Endothelial cell of umbilical vein (primary cell): ENCODE measurements around the gene ZNF680. TPM values are rescaled to one million over a fixed set of nuclear protein-coding genes. Genes with fewer than 3 reads are reported as not detected.

Source experiments
- BruUV-seq: library from RNA; stranded (reverse); fragments of 400-500 nt; replicated peaks from 2 replicates; lab custom pipeline; 2021; lab: Mats Ljungman, UMichigan
- CTCF ChIA-PET: fragments of 300-600, 350-600 bp; sonication (Branson Sonifier 250); formaldehyde crosslinking; loops from one replicate; lab custom pipeline; 2021; ENCODE audit warnings: antibody characterized with exemption, inconsistent platforms; lab: Charles Lee
- POLR2A ChIA-PET: fragments of 300-600, 350-600 bp; sonication (Branson Sonifier 250); formaldehyde crosslinking; loops from one replicate; lab custom pipeline; 2021; ENCODE audit warnings: antibody characterized with exemption, inconsistent platforms; lab: Charles Lee
- DNase-seq: peaks from one replicate; pipeline ENCODE4 v3.0.0-alpha.2; 2011; ENCODE audit warnings: low read depth, low spot score
- FAIRE-seq: peaks from 2 replicates; lab custom pipeline; 2011; peaks lifted over from hg19 to GRCh38; lab: Jason Lieb, UNC
- H2AFZ ChIP-seq: 2 replicates; pipeline ENCODE4 v1.6.0; 2012; ENCODE audit warnings: low read depth, low read length, control low read depth, inconsistent platforms
- H3K27ac ChIP-seq: 2 replicates; pipeline ENCODE4 v1.5.1; 2011; ENCODE audit warnings: low read depth, mild to moderate bottlenecking, control low read depth, low read length, moderate library complexity; ENCODE audit not compliant: insufficient read depth
- H3K27me3 ChIP-seq, 2 experiments: 2 replicates each; pipeline versions ENCODE4 v1.6.0 to v1.6.1; 2011; ENCODE audit warnings: low read length in 2 of 2, mixed read lengths in 1 of 2; ENCODE audit not compliant: control insufficient read depth in 2 of 2, insufficient read depth in 2 of 2
- H3K36me3 ChIP-seq, 2 experiments: 2 replicates in 1 of 2; 3 replicates in 1 of 2; pipeline ENCODE4 v1.5.1; 2011; ENCODE audit warnings: low read length in 2 of 2, mild to moderate bottlenecking in 1 of 2, moderate library complexity in 1 of 2; ENCODE audit not compliant: control insufficient read depth in 2 of 2, insufficient read depth in 2 of 2; ENCODE audit errors: extremely low read depth in 1 of 2
- H3K4me1 ChIP-seq: 3 replicates; pipeline ENCODE4 v1.5.1; 2011; ENCODE audit warnings: mild to moderate bottlenecking, low read length; ENCODE audit not compliant: control insufficient read depth, insufficient read depth; ENCODE audit errors: extremely low read depth
- H3K4me2 ChIP-seq: 2 replicates; pipeline ENCODE4 v1.6.1; 2011; ENCODE audit warnings: low read length, control low read depth, mixed read lengths; ENCODE audit not compliant: insufficient read depth
- H3K4me3 ChIP-seq, 3 experiments: fragments of 200-600 bp in 1 of 3; sonication (generic), shearing (Covaris generic) in 1 of 3; replicated peaks in 1 of 3; 2 replicates each; pipeline ENCODE4 v1.5.1; 2011 to 2016; ENCODE audit warnings: control low read depth in 3 of 3, low read length in 3 of 3, mild to moderate bottlenecking in 2 of 3, inconsistent platforms in 1 of 3, low read depth in 1 of 3, moderate library complexity in 1 of 3; ENCODE audit not compliant: insufficient read depth in 1 of 3
- H3K79me2 ChIP-seq: 2 replicates; pipeline ENCODE4 v1.6.0; 2012; ENCODE audit warnings: low read length, inconsistent platforms; ENCODE audit not compliant: control insufficient read depth, insufficient read depth
- H3K9ac ChIP-seq: replicated peaks from 2 replicates; pipeline ENCODE3; 2011; ENCODE audit warnings: low read length, control low read depth; ENCODE audit not compliant: insufficient read depth; ENCODE audit errors: extremely low read depth
- H3K9me1 ChIP-seq: replicated peaks from 3 replicates; pipeline ENCODE4 v1.6.0; 2011; ENCODE audit warnings: mild to moderate bottlenecking, low read length; ENCODE audit not compliant: control insufficient read depth, insufficient read depth; ENCODE audit errors: extremely low read depth
- H3K9me3 ChIP-seq: replicated peaks from 2 replicates; pipeline ENCODE4 v1.5.1; 2012; ENCODE audit warnings: low read length, inconsistent platforms; ENCODE audit not compliant: control insufficient read depth, insufficient read depth
- H4K20me1 ChIP-seq: replicated peaks from 2 replicates; pipeline ENCODE3; 2011; ENCODE audit warnings: mild to moderate bottlenecking, low read length; ENCODE audit not compliant: control insufficient read depth, insufficient read depth; ENCODE audit errors: extremely low read depth
- EZH2 ChIP-seq: IDR thresholded peaks from 2 replicates; pipeline ENCODE4 v1.6.1; 2012; ENCODE audit warnings: borderline replicate concordance, low read depth, mild to moderate bottlenecking, moderate library complexity, low read length, inconsistent platforms; ENCODE audit not compliant: severe bottlenecking
- FOS ChIP-seq: IDR thresholded peaks from 2 replicates; pipeline ENCODE4 v1.6.1; 2011; ENCODE audit warnings: mild to moderate bottlenecking, low read length, moderate library complexity, borderline replicate concordance; ENCODE audit not compliant: insufficient read depth
- GATA2 ChIP-seq: IDR thresholded peaks from 2 replicates; pipeline ENCODE4 v1.7.0; 2011; ENCODE audit warnings: low read depth, mild to moderate bottlenecking, moderate library complexity, mixed read lengths, low read length; ENCODE audit not compliant: insufficient read length, insufficient read depth
- JUN ChIP-seq: IDR thresholded peaks from 2 replicates; pipeline ENCODE4 v1.6.1; 2011; ENCODE audit warnings: borderline replicate concordance, low read depth; ENCODE audit not compliant: insufficient read length, insufficient read depth
- MYC ChIP-seq: IDR thresholded peaks from one replicate; pipeline ENCODE4 v1.6.1; 2011; ENCODE audit warnings: mild to moderate bottlenecking, low read depth, low read length
- POLR2A ChIP-seq: IDR thresholded peaks from 2 replicates; pipeline ENCODE4 v1.6.1; 2012; ENCODE audit warnings: low read depth, mild to moderate bottlenecking, control low read depth, low read length
- POLR2AphosphoS5 ChIP-seq: IDR thresholded peaks from 2 replicates; pipeline ENCODE4 v1.6.1; 2012; ENCODE audit warnings: low read depth, mild to moderate bottlenecking, control low read depth, low read length, moderate library complexity; ENCODE audit not compliant: insufficient read depth
- dilution Hi-C: fragments of 300-500 bp; cut with MboI; formaldehyde crosslinking; loops from one replicate; pipeline ENCODE4 v1.15.0; 2019; ENCODE audit warnings: low sequenced_read_pairs; ENCODE audit not compliant: extremely low pct_ligation_motif_present
- intact Hi-C: fragments of 100-400 bp; cut with micrococcal nuclease; formaldehyde crosslinking; loops from one replicate; pipeline ENCODE4 v1.10.0; 2022
- polyA plus RNA-seq, 4 experiments: library from polyadenylated mRNA; depleted of rRNA in 3 of 4; stranded (reverse) in 3 of 4; unstranded in 1 of 4; fragments of >200 nt; gene quantifications; 2 replicates each; pipeline versions ENCODE4 v1.2.1 to v1.2.3, GENCODE V29; 2011 to 2012; ENCODE audit warnings: missing spikeins in 1 of 4
- total RNA-seq: library from RNA; stranded (reverse); gene quantifications from 2 replicates; pipeline ENCODE4 v1.2.3, GENCODE V29; 2021
- TF ChIP-seq, protein P1 (sequence below), 2 donors: IDR thresholded peaks; 1 replicate in 1 of 2; 2 replicates in 1 of 2; pipeline ENCODE4 v1.5.1; 2011; ENCODE audit warnings: low read length in 2 of 2, mild to moderate bottlenecking in 2 of 2, moderate library complexity in 2 of 2, control low read depth in 1 of 2, inconsistent platforms in 1 of 2, low read depth in 1 of 2; ENCODE audit not compliant: insufficient read depth in 1 of 2; ENCODE audit errors: extremely low read depth in 1 of 2
- TF ChIP-seq, protein P2 (sequence below): IDR thresholded peaks from 2 replicates; pipeline ENCODE4 v1.6.1; 2011; ENCODE audit not compliant: insufficient read depth, insufficient read length

Gene ZNF680
- total and polyA plus RNA-seq, 2 donors (not counting 3 experiments of a cell fraction or from before 2014, with no cell fraction given): 1.0 to 10.8 TPM

DNA sequence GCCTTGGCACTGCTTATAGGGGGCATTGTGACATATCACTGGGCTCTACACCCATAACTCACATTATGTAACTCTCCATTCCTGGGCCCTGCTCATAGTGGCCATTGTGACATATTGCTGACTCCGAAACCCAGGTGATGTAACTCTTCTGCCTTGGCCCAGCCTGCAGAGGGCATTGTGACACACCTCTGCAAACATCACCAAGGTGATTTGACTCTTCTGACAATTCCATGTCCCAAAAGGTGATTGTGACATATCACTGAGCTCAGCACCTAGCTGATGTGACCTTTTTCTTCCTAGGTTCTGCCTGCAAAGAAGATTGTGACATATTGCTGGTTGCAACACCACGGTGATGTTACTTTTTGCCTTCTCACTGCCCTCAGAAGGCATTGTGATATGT, 36.5 kb upstream of the ZNF680 start:
- no peak overlapping the region for H3K4me3 ChIP-seq
- H3K36me3 ChIP-seq: no peaks in the 10 kb centered on the region
- intact Hi-C loops: no loop called here
- no peaks in the 10 kb centered on the region for H3K4me1 ChIP-seq
- ChIA-PET CTCF (no interaction called here), POLR2A (no interaction called here)
- dilution Hi-C loops: no loop called here
- TF ChIP-seq, protein P1, sequence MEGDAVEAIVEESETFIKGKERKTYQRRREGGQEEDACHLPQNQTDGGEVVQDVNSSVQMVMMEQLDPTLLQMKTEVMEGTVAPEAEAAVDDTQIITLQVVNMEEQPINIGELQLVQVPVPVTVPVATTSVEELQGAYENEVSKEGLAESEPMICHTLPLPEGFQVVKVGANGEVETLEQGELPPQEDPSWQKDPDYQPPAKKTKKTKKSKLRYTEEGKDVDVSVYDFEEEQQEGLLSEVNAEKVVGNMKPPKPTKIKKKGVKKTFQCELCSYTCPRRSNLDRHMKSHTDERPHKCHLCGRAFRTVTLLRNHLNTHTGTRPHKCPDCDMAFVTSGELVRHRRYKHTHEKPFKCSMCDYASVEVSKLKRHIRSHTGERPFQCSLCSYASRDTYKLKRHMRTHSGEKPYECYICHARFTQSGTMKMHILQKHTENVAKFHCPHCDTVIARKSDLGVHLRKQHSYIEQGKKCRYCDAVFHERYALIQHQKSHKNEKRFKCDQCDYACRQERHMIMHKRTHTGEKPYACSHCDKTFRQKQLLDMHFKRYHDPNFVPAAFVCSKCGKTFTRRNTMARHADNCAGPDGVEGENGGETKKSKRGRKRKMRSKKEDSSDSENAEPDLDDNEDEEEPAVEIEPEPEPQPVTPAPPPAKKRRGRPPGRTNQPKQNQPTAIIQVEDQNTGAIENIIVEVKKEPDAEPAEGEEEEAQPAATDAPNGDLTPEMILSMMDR (IDR thresholded peaks at IDR 0.05; ENCODE audit: extremely low read depth in 1 of 2, insufficient read depth in 1 of 2, low read depth in 1 of 2, low read length in 2 of 2): no peak
- TF ChIP-seq POLR2AphosphoS5: no peak
- TF ChIP-seq GATA2: no peak
- no peak for TF ChIP-seq JUN
- TF ChIP-seq POLR2A: no peak
- no peak for TF ChIP-seq MYC
- TF ChIP-seq, protein P2, sequence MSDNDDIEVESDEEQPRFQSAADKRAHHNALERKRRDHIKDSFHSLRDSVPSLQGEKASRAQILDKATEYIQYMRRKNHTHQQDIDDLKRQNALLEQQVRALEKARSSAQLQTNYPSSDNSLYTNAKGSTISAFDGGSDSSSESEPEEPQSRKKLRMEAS: no peak
- H3K9ac ChIP-seq: no peak overlapping the region
- no peak overlapping the region for H3K27ac ChIP-seq
- H3K79me2 ChIP-seq: no peaks in the 10 kb centered on the region
- no peaks in the 10 kb centered on the region for H3K9me1 ChIP-seq
- no peak for FAIRE-seq
- H2AFZ ChIP-seq: no peak overlapping the region
- BruUV-seq: no TSS peak
- DNase-seq: no peak
- H3K9me3 ChIP-seq: no peaks in the 10 kb centered on the region
- no peaks in the 10 kb centered on the region for H3K27me3 ChIP-seq
- no peaks in the 10 kb centered on the region for H4K20me1 ChIP-seq
- H3K4me2 ChIP-seq: no peak overlapping the region

DNA sequence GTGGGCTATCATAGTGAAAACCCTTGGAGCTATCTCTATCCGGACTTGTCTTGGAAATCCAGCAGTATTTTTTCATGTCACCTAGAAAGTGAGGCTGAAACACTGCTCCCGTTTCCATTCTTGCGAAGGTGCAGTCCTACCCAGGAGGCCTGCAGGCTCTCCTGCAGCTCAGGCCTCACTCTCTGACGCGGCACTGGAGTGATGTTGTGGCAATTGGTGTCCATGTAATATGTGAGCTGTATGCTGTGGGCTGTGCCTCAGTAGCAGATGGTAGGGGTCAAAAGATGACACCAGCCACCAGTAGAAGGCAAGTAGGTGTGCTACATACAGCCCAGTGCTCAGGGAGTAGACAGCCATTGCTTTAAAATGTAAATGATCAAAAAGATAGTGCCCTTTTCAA, 28.1 kb upstream of the ZNF680 start:
- peaks cover 3% of the 10 kb centered on the region for H3K9me3 ChIP-seq
- ChIA-PET POLR2A (no interaction called here), CTCF (no interaction called here)
- DNase-seq: no peak
- H3K27ac ChIP-seq: no peak overlapping the region
- intact Hi-C loops (no loop called here), dilution Hi-C loops (no loop called here)
- no peak for FAIRE-seq
- H3K9ac ChIP-seq: no peak overlapping the region
- H4K20me1 ChIP-seq: no peaks in the 10 kb centered on the region
- TF ChIP-seq GATA2 (no peak), POLR2AphosphoS5 (no peak), JUN (no peak), FOS (no peak), MYC (no peak), EZH2 (no peak), POLR2A (no peak)
- TF ChIP-seq, protein P1 (IDR thresholded peaks at IDR 0.05; ENCODE audit: extremely low read depth in 1 of 2, insufficient read depth in 1 of 2, low read depth in 1 of 2, low read length in 2 of 2): no peak
- TF ChIP-seq, protein P2: no peak
- H3K79me2 ChIP-seq: no peaks in the 10 kb centered on the region
- H2AFZ ChIP-seq: no peak overlapping the region
- H3K4me3 ChIP-seq: no peak overlapping the region
- no peaks in the 10 kb centered on the region for H3K27me3 ChIP-seq
- H3K4me2 ChIP-seq: no peak overlapping the region
- BruUV-seq: no TSS peak
- no peaks in the 10 kb centered on the region for H3K4me1 ChIP-seq
- no peaks in the 10 kb centered on the region for H3K9me1 ChIP-seq
- no peaks in the 10 kb centered on the region for H3K36me3 ChIP-seq
